Frontal cortex (tissue), 4 donors: Measurements from ENCODE around the gene ACD. TPM values are rescaled to one million over a fixed set of nuclear protein-coding genes. Genes with fewer than 3 reads are reported as not detected.
A peak's percentile ranks its signal among the peaks of the same experiment; 100 is the strongest.

Experiments used
- DNase-seq, 2 donors: peaks; one replicate each; pipeline ENCODE4 v3.0.0; 2012; ENCODE audit warnings: low spot score in 2 of 2
- FAIRE-seq: peaks from 2 replicates; lab custom pipeline; 2012; peaks lifted over from hg19 to GRCh38; lab: Jason Lieb, UNC
- total RNA-seq: library from RNA; depleted of rRNA; stranded (reverse); fragments of >200 nt; gene quantifications from one replicate; pipeline ENCODE4 v1.2.3, GENCODE V29; 2014
- donor health status: control.
- donor health status: control.
- donor health status: control.

The ACD gene
- total RNA-seq, 1 donor from 2014 or later: 24.9 TPM

DNA sequence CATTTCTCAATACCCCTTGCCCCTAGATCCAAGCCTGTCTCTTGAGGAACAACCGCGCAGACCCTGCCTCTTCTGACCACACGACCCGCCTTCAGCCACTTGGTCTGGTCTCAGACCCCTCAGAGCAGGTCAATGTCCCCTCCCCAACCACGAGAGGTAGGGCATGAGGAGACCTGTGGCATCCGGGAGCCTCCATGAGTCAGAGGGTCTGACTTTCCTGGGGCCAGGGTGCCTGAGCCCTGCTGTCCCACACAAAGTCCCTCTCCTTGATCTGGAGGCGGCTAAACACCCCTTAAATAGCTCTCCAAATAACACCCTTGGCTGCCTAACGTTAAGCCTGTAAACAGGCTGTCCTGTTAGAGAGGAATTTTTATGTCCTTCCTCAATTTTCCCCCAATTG, 10.0 kb downstream of the ACD start:
- DNase-seq: no peak
- no peak for FAIRE-seq

DNA sequence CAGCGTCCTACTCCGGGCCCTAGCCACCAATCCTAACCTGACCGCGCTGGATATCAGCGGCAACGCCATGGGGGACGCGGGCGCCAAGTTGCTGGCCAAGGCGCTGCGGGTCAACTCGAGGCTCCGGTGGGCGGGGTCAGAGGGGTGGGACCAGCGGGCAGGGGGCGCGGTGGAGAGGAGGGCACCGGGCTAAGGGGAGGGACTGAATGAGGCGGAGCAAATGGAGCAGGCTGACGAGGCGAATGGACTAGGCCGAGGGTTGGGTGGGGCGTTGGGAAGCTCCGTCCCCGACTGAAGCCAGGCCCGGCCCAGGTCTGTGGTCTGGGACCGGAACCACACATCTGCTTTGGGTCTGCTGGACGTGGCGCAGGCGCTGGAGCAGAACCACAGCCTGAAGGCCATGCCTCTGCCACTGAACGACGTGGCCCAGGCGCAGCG, 10.5 kb downstream of the ACD start:
- FAIRE-seq (no peak), DNase-seq (peak in 1 of 2 donors; percentile 31)

DNA sequence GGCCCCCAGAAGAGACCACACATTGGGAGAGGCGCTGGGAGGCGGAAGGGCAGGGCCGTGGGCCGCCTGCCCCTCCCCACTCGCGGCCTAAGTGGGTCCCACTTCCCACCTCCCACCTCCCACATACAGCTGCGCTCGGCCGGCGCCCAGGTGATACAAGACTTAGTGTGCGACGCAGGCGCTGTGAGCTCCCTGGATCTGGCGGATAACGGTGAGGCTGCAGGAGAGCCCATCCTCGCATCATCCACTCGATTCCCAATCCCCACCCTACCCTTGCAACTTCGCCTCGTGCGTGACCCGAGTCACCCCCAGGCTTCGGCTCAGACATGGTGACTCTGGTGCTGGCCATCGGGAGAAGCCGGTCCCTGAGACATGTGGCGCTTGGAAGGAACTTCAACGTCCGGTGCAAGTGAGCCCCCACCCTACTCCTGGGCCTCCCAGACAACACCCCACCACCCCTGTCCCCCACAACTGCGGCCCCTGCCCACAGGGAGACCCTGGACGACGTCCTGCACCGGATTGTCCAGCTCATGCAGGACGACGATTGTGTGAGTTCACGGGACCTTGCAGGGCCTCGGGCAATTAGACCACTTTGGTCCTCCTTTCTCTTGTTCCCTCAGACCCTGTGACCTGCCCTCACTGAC, 11.2 kb downstream of the ACD start:
- peak in 1 of 2 donors; percentile 38 for DNase-seq
- FAIRE-seq: no peak

DNA sequence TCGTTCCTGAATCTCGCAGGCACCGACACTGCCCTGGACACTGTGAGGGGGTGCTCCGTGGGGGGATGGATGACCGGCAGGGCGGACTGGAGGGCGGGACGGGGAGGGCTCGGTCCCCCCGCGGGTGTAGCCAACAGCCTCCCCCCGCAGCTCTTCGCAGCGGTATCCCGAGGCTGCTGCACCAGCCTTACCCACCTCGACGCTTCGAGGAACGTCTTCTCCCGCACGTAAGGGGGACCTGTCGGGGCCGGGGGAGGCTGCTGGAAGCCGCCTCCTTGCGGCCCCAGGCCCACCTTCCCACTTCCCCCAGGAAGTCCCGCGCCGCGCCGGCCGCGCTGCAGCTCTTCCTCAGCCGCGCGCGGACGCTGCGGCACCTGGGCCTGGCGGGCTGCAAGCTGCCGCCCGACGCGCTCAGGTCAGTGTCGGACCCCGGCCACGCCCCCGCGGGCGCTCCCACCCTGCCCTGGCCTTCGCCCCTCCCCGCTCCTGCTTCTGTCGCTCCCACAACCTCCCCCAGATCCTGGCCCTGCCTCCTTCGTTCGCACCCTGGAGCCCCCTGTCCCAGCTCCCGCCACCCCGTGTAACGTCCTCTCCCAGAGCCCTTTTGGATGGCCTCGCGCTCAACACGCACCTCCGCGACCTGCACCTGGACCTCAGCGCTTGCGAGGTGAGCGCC, 11.8 kb downstream of the ACD start:
- FAIRE-seq: no peak
- DNase-seq: no peak

DNA sequence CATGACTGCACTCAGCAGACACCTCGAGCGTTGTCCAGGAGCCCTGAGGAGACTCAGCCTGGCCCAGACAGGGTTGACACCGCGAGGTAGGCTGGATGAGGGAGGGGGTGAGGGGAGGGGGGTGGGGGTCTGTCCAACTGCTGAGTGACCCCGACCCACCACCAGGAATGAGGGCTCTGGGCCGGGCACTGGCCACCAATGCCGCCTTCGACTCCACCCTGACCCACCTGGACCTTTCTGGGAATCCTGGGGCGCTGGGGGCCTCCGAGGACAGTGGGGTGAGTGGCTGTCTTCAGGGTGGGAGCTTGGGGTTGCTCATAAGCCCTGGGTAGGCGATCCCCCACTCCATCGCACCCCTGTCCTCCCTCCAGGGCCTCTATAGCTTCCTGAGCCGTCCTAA, 12.4 kb downstream of the ACD start:
- peak in 1 of 2 donors; percentile 33 for DNase-seq
- no peak for FAIRE-seq

DNA sequence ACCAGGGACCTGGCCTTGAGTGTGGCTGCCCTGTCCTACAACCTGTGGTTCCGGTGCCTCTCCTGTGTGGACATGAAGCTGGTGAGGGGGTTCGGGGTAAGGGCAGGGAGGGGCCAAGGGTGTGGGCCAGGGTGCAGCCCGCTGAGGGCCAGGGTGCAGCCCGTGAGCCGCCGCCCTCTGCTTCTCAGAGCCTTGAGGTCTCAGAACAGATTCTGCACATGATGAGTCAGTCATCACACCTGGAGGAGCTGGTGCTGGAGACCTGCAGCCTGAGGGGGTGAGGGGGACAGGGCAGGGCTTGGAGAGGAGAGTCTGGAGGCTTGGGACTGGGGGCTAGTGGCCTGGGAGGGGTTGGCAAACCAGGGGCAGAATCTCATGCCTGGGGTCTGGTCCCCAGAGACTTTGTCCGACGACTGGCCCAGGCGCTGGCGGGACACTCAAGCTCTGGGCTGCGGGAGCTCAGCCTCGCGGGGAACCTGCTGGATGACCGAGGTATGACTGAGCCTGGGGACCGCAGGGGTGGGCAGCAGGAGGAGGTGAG, 12.9 kb downstream of the ACD start:
- FAIRE-seq (no peak), DNase-seq (no peak)

DNA sequence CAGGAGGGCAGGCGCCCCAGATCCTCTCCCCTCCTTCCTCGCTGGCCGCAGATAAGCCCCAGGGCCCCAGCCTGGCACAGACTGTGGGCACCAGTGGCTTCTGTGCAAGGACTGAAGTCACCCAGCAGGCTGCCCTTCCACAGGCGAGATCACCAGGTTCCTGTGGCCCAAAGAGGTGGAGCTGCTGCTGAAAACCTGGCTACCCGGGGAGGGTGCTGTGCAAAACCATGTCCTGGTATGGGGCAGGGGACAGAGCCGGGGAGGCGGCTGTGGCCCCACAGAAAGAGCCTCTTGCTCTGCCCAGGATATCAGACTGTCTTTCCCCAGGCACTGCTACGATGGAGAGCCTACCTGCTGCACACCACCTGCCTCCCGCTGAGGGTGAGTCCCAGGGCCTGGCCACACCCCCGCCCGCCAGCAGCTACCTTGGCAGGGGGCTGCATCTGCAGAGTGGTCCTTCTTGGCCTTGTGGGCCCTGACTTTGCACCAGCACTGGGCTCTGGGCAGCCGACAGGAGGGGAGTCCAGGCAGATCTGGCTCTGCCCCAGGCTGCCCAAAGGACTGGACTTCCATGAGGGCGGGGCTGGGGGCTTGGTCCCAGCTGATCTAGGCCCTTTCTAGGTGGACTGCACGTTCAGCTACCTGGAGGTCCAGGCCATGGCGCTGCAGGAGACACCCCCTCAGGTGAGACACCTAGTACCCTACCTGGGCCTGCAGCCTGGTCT, 14.5 kb downstream of the ACD start:
- DNase-seq (peak in 1 of 2 donors; percentile 26), FAIRE-seq (no peak)

DNA sequence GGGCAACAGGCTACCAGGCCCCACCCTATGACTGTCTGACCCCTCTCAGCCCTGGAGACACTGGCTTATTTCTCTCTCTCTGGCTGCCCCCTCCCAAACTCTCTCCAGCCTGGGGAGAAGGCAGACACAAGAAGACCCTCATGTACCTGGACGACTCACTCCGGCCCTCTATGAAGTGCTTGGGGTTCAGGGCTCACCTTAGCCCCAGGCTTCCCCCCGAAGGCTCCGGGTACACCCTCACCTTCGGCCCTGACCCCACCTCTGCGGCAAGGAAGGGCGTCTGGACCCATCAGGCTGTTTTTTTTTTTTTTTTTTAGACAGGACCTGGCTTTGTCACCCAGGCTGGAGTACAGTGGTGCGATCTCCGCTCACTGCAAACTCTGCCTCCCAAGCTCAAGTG, 16.0 kb downstream of the ACD start:
- DNase-seq (no peak), FAIRE-seq (no peak)

DNA sequence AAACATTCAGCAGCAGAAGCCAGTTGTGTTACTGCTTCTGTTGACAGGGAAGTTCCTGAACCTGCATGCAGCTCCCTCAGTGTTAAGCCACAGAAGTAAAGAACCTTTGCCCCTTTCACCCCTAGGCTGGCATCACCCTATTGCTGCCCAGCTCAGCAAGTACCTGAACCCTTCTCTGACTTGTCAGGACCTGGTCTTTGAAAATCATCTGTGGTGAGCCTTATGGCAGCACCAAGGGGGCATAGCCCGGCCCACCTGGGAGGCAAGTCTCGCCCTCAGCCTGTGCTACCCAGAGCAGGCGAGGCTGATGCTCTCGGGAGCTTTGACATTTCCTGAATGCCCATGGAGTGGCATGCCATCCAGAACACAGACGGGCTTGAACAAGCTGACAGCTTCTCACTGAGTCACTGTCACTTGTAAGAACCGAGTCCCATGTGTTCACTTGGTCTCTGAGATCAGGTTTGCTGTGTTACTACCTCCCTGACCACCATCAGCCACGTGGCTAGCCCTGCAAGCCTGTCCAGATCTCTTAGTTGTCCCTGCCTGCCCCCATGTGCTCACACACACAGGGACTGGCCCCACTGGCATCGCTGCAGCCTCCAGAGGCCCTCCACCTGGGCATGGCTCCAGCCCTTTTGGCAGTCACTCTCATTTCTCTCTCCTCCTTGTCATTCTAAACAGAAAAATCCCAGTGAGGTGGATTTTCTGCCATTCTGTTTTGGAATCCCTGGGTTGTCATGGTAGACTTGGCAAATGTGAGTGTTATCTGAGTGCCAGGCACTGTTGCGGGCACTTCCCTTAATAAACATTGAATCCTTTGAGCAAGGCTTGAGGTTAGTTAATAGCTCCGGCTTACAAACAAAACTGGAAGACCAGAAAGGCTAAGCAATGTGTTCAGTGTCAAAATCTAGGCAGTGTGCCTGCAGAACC, 18.0 kb downstream of the ACD start:
- FAIRE-seq: no peak
- DNase-seq: peak; percentile 59 to 71

DNA sequence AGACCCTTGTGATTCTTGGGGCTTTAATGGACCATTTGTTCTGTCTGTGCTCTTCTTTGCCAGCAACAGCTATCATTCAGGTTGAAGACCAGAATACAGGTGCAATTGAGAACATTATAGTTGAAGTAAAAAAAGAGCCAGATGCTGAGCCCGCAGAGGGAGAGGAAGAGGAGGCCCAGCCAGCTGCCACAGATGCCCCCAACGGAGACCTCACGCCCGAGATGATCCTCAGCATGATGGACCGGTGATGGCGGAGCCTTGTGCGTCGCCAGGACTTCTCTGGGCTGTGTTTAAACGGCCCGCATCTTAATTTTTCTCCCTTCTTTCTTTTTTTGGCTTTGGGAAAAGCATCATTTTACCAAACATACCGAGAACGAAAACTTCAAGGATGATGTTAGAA, 22.4 kb downstream of the ACD start:
- no peak for FAIRE-seq
- no peak for DNase-seq

DNA sequence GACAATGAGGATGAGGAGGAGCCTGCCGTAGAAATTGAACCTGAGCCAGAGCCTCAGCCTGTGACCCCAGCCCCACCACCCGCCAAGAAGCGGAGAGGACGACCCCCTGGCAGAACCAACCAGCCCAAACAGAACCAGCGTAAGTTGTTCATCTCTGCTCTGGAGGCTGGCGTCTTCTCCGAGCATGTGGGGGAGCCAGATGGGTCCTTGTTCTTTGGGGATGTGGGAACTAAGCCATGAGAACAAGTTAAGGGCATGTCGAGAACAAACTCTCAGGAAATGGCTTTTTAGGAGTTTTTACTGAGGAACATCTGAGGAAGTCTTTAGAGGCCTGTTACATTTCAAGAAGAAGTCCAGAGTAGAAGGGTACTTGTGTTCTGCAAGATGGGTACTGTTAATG, 23.3 kb downstream of the ACD start:
- FAIRE-seq (no peak), DNase-seq (no peak)

DNA sequence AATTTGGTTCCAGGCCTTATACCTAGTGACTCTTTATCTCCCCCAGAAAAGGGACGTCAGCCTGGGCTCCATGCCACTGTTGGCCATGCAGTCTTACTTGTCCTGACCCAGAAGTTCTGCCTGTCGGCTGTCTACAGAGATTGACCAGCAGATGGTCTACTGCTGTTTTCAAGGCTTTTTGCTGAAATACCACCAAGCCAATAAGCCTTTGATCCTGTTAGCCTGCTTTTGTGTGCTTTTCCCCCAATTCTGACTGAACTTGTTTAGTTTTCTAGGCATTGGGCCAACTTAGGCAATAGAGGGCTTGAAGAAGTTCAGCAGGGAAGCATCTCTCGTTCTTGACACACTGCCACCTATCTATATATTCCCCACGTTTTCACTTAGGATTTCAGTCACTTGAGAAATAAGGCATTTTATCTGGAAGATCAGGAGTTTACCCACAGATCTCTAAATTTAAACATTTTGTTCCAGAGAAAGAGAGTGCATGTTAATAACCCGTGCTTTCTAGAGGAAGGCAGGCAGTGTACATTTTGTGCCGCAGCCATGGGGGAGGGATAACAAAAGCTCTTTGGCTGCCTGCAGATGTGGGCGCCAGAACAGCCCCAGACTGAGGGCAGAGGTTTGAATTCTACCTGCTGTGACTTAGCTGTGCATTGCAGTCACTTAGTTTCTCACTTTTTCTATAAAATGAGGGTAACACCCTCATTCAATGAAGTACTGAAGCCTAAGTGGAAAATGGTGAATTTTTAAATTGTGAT, 27.5 kb downstream of the ACD start:
- FAIRE-seq (no peak), DNase-seq (peak in 1 of 2 donors; percentile 17)

DNA sequence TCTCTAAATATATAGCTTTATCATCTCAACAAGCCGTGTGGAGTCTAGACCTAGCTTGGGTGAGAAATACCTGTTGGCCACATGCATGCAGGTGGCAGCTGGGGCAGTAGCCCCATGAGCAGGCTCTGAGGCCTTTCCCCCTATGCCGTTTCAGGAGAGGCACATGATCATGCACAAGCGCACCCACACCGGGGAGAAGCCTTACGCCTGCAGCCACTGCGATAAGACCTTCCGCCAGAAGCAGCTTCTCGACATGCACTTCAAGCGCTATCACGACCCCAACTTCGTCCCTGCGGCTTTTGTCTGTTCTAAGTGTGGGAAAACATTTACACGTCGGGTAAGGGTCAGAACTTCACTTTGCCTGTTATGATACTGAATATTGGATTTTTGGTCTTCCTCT, 31.8 kb downstream of the ACD start:
- no peak for FAIRE-seq
- no peak for DNase-seq

DNA sequence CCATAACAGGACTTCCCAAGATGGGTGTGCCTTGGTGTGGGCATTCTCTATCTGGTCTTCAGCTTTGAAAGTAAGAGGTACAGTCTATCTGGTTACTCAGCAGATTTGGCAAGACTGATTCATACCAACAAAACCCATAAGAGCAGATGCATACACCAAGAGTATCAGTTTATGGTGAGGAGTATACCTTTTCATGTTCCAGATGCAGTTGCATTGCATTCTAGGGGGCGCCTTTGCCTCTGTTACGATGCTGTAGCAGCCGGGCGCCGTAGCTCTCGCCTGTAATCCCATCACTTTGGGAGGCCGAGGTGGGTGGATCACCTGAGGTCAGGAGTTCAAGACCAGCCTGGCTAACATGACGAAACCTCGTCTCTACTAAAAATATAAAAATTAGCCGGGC, 46.3 kb downstream of the ACD start:
- DNase-seq: no peak

DNA sequence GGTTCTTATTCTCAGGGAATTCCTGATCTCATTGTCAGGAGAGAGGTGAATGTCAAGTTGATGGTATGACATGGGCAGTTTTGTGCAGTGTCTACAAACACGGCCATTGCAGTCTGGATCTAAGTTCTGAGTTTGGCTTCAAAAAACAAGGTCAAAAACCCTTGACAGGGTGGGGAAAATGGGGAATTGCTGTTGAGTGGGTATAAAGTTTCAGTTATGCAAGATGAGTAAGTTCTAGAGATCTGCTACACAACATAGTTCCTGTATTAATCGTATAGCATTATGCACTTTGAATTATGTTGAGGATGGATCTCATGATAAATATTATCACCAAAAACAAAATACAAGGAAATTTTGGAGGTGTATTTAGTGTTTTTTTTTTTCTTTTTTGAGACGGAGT, 51.7 kb downstream of the ACD start:
- DNase-seq: no peak
- FAIRE-seq: no peak

More for the DNA sequence above, 46.3 kb downstream of the ACD start:
- FAIRE-seq: no peak
